GM19372 (cell line): ENCODE measurements around the gene SBSN.
"Not testable (repeated sequence)": the region's sequence is repeated elsewhere in the genome, so short reads cannot be mapped to it uniquely, and the experiment has no call there.

Experiments used
- ATAC-seq: cut with Tn5 transposase; IDR thresholded peaks from one replicate; pipeline ENCODE4 v1.9.1; 2021; ENCODE audit warnings: mild to moderate bottlenecking, low read depth, moderate library complexity; ENCODE audit not compliant: unreplicated experiment

SBSN gene

GRCh38 chr19:35483089-35483488 is 45.0 kb downstream of the SBSN start:
- ATAC-seq, result no peak

- ATAC-seq, result no peak
Measured at GRCh38 chr19:35478794-35479677, 49.1 kb downstream of the SBSN start.

- ATAC-seq, result no peak
Measured at GRCh38 chr19:35476149-35476548, 52.0 kb downstream of the SBSN start.

- ATAC-seq, result not testable (repeated sequence)
Measured at GRCh38 chr19:35474594-35474993, 53.5 kb downstream of the SBSN start.

GRCh38 chr19:35474104-35474503 is 54.0 kb downstream of the SBSN start:
- ATAC-seq, result no peak
